A549 (cell line): Measurements from ENCODE around the gene MYH14.

Source experiments
- BCL3 ChIP-seq: fragments of >200 bp; sonication (Bioruptor Twin); formaldehyde crosslinking; IDR thresholded peaks from 3 replicates; pipeline ENCODE4 v1.6.1; 2016
- CTCF ChIP-seq: fragments of >200 bp; sonication (Bioruptor Twin); formaldehyde crosslinking; IDR thresholded peaks from 3 replicates; pipeline ENCODE4 v1.5.1; 2016
- HDAC2 ChIP-seq: fragments of 200-600 bp; sonication (generic); IDR thresholded peaks from 2 replicates; pipeline ENCODE4 v1.6.1; 2016
- JUNB ChIP-seq: fragments of >200 bp; sonication (Bioruptor Twin); formaldehyde crosslinking; IDR thresholded peaks from 2 replicates; pipeline ENCODE4 v1.6.1; 2016
- MYC ChIP-seq: IDR thresholded peaks from 2 replicates; pipeline ENCODE4 v1.6.1; 2012; ENCODE audit warnings: mild to moderate bottlenecking, inconsistent platforms, low read length, improper control_type of control experiment, borderline replicate concordance
- NR3C1 ChIP-seq: fragments of >200 bp; sonication (Bioruptor Twin); formaldehyde crosslinking; IDR thresholded peaks from 3 replicates; pipeline ENCODE4 v1.6.1; 2017
- PHF8 ChIP-seq: fragments of 200-600 bp; sonication (generic); IDR thresholded peaks from 2 replicates; pipeline ENCODE4 v1.6.1; 2016; ENCODE audit warnings: low read depth, mild to moderate bottlenecking, antibody characterized with exemption, moderate library complexity, borderline replicate concordance
- POLR2A ChIP-seq: IDR thresholded peaks from 2 replicates; pipeline ENCODE4 v1.6.1; 2012; ENCODE audit warnings: mild to moderate bottlenecking, low read length
- RAD21 ChIP-seq, 2 experiments: fragments of >200 bp in 1 of 2; sonication (Bioruptor Twin) in 1 of 2; formaldehyde crosslinking in 1 of 2; IDR thresholded peaks in 1 of 2; conservative IDR thresholded peaks in 1 of 2; 2 replicates in 1 of 2; 3 replicates in 1 of 2; pipeline ENCODE4 v1.6.1; 2012 to 2018; ENCODE audit warnings: inconsistent platforms in 1 of 2
- RCOR1 ChIP-seq: fragments of 150-350 bp; IDR thresholded peaks from 2 replicates; pipeline ENCODE4 v1.6.1; 2014; ENCODE audit warnings: antibody characterized with exemption, low read length, low read depth
- ZC3H11A ChIP-seq: fragments of 450-650 bp; IDR thresholded peaks from 2 replicates; pipeline ENCODE4 v1.6.1; 2014; ENCODE audit warnings: antibody characterized with exemption, mild to moderate bottlenecking
- ZNF302 ChIP-seq: fragments of 250-450 bp; sonication (Bioruptor Pico); IDR thresholded peaks from 2 replicates; pipeline ENCODE4 v1.9.0; 2021; ENCODE audit warnings: inconsistent platforms, mild to moderate bottlenecking, moderate library complexity
- TF ChIP-seq, protein P1 (sequence below): IDR thresholded peaks from 2 replicates; pipeline ENCODE4 v1.6.1; 2012; ENCODE audit warnings: low read depth, borderline replicate concordance

GRCh38 chr19:50315773-50316448, 112.5 kb downstream of the MYH14 start:
- TF ChIP-seq POLR2A, result peak; percentile 28; the same call in 1 of the 2 replicates
- no peak for TF ChIP-seq CTCF
- no peak for TF ChIP-seq HDAC2
- no peak for TF ChIP-seq RAD21 (conservative IDR thresholded peaks at IDR 0.05 in 1 of 2, IDR thresholded peaks at IDR 0.05 in 1 of 2)
- TF ChIP-seq, protein P1, sequence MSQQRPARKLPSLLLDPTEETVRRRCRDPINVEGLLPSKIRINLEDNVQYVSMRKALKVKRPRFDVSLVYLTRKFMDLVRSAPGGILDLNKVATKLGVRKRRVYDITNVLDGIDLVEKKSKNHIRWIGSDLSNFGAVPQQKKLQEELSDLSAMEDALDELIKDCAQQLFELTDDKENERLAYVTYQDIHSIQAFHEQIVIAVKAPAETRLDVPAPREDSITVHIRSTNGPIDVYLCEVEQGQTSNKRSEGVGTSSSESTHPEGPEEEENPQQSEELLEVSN, result no peak
- no peak; the same call in 2 of the 3 replicates for TF ChIP-seq BCL3
- no peak for TF ChIP-seq RCOR1
- TF ChIP-seq PHF8, result no peak
- TF ChIP-seq JUNB, result no peak
- TF ChIP-seq NR3C1, result no peak
- TF ChIP-seq MYC, result no peak
- TF ChIP-seq ZC3H11A, result no peak
- no peak for TF ChIP-seq ZNF302
